Osteoblast (primary cell): ENCODE results near the gene ULK3. TPM values are rescaled to one million over a fixed set of nuclear protein-coding genes. Genes with fewer than 3 reads are reported as not detected.
A peak's percentile ranks its signal among the peaks of the same experiment; 100 is the strongest.

ENCODE experiments used
- DNase-seq: peaks from one replicate; pipeline ENCODE4 v3.0.0; 2011; ENCODE audit warnings: low spot score, mixed read lengths; ENCODE audit not compliant: insufficient read length; ENCODE audit errors: missing footprints
- H2AFZ ChIP-seq: 2 replicates; pipeline ENCODE4 v1.6.0; 2011; ENCODE audit warnings: mild to moderate bottlenecking, low read length
- H3K27ac ChIP-seq: 2 replicates; pipeline ENCODE4 v1.5.1; 2011; ENCODE audit warnings: mild to moderate bottlenecking, low read depth, low read length, moderate library complexity
- H3K27me3 ChIP-seq: 2 replicates; pipeline ENCODE4 v1.6.0; 2012; ENCODE audit warnings: mild to moderate bottlenecking, control low read depth, inconsistent platforms, low read length, moderate library complexity; ENCODE audit not compliant: insufficient read depth
- H3K36me3 ChIP-seq: 2 replicates; pipeline ENCODE4 v1.5.1; 2011; ENCODE audit warnings: mild to moderate bottlenecking, low read length, control low read depth, moderate library complexity; ENCODE audit not compliant: insufficient read depth
- H3K4me1 ChIP-seq: 2 replicates; pipeline ENCODE4 v1.5.1; 2011; ENCODE audit warnings: mild to moderate bottlenecking, low read length, control low read depth, moderate library complexity; ENCODE audit not compliant: insufficient read depth
- H3K4me2 ChIP-seq: 2 replicates; pipeline ENCODE4 v1.6.0; 2011; ENCODE audit warnings: mild to moderate bottlenecking, low read length; ENCODE audit not compliant: insufficient read depth
- H3K4me3 ChIP-seq: fragments of 200-600 bp; sonication (generic); 3 replicates; pipeline ENCODE4 v1.5.1; 2012; ENCODE audit warnings: mild to moderate bottlenecking, low read length, inconsistent platforms; ENCODE audit not compliant: insufficient read depth
- H3K79me2 ChIP-seq: 2 replicates; pipeline ENCODE4 v1.6.0; 2012; ENCODE audit warnings: mild to moderate bottlenecking, low read length, control low read depth, inconsistent platforms; ENCODE audit not compliant: insufficient read depth
- H3K9me3 ChIP-seq: 2 replicates; pipeline ENCODE4 v1.5.1; 2011; ENCODE audit warnings: low read depth, low read length, control low read depth
- H4K20me1 ChIP-seq: 2 replicates; pipeline ENCODE4 v1.6.0; 2012; ENCODE audit warnings: mild to moderate bottlenecking, low read length, control low read depth; ENCODE audit not compliant: insufficient read depth
- total RNA-seq: library from RNA; depleted of rRNA; stranded (reverse); fragments of >200 nt; gene quantifications from 2 replicates; pipeline ENCODE4 v1.2.3, GENCODE V29; 2012
- TF ChIP-seq, protein P1 (sequence below): IDR thresholded peaks from 2 replicates; pipeline ENCODE4 v1.5.1; 2011; ENCODE audit warnings: mild to moderate bottlenecking, low read depth, low read length, moderate library complexity; ENCODE audit errors: extremely low read depth

The ULK3 gene
- total RNA-seq, 1 donor, result 21.4 TPM

DNA sequence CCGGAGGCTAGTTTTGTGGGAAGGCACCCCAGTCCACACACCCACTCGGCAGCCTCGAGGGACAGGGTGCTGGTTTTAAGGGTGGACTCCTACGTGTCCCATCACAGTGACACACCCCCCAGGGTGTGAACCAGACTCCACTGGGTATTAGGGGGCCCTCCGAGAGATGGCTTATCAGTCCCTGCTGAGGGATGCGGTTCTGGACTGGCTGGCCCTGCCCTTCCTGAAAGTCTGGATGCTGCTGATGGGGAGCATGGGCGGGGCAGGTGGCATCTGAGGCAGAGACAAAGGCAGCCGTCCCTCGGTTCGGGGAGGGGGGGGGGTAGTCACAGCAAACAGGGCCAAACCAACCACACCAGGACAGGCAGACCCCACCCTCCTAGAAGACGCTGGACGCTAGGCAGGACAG lies 939 bp upstream of the ULK3 start:
- Histone ChIP-seq H3K4me3 (no peak overlapping the region), H3K27me3 (no peaks in the 10 kb centered on the region), H3K4me1 (peaks cover 11% of the 10 kb centered on the region), H3K79me2 (peaks cover 9% of the 10 kb centered on the region), H3K36me3 (peaks cover 17% of the 10 kb centered on the region), H3K9me3 (no peaks in the 10 kb centered on the region), H4K20me1 (peaks cover 9% of the 10 kb centered on the region), H3K27ac (peak overlapping the region; percentile 80), H2AFZ (no peak overlapping the region), H3K4me2 (peak overlapping the region; percentile 86)
- TF ChIP-seq, protein P1, sequence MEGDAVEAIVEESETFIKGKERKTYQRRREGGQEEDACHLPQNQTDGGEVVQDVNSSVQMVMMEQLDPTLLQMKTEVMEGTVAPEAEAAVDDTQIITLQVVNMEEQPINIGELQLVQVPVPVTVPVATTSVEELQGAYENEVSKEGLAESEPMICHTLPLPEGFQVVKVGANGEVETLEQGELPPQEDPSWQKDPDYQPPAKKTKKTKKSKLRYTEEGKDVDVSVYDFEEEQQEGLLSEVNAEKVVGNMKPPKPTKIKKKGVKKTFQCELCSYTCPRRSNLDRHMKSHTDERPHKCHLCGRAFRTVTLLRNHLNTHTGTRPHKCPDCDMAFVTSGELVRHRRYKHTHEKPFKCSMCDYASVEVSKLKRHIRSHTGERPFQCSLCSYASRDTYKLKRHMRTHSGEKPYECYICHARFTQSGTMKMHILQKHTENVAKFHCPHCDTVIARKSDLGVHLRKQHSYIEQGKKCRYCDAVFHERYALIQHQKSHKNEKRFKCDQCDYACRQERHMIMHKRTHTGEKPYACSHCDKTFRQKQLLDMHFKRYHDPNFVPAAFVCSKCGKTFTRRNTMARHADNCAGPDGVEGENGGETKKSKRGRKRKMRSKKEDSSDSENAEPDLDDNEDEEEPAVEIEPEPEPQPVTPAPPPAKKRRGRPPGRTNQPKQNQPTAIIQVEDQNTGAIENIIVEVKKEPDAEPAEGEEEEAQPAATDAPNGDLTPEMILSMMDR, result no peak
- DNase-seq, result peak; percentile 58

DNA sequence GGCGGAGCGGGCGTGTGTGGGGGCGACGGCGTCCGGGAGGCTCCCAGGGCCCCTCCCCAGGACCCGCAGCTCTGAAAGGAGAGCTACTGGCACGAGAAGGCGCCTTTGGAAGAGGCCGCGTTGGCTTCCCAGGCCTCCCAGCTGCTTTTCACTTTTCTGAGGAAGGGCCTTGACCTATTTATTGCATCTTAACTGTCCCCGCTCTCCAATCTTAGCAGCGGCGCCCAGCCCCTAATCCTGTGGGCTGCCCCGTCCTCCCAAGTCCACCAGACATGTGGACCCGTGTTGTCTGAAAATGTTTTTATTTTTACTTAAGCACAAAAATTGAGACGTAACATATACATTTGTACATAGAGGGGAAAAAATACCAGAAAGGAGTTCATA lies 481 bp upstream of the ULK3 start:
- TF ChIP-seq, protein P1, result no peak
- peaks cover 9% of the 10 kb centered on the region for H3K79me2 ChIP-seq
- peaks cover 13% of the 10 kb centered on the region for H3K36me3 ChIP-seq
- peaks cover 9% of the 10 kb centered on the region for H4K20me1 ChIP-seq
- H3K9me3 ChIP-seq, result no peaks in the 10 kb centered on the region
- peak overlapping the region; percentile 80 for H3K27ac ChIP-seq
- peak overlapping the region; percentile 85 for H3K4me3 ChIP-seq
- peaks cover 11% of the 10 kb centered on the region for H3K4me1 ChIP-seq
- no peak for DNase-seq
- H2AFZ ChIP-seq, result peak overlapping the region; percentile 92
- H3K27me3 ChIP-seq, result no peaks in the 10 kb centered on the region
- H3K4me2 ChIP-seq, result peak overlapping the region; percentile 86

DNA sequence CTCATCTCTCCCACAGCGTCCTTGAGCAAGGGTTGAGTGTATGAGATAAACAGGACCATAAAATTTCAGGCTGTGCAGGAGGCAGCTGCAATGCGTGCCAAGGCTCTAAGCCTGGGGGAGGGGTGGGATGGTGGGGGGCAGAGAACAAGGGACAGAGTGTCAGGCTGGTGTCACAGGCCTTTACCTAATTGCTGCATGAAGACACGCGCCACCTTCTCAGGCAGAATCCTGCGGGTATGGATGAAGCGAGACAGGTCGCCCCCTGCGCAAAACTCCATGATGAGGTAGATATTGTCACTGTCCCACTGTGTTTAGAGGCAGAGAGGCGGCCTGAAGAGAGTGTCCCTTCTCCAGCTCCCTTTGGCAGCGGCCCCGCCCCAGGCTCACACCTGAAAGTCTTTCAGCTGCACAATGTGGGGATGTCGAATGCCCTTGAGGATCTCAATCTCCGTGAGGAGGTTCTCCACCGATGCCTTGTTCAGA lies 1.0 kb downstream of the ULK3 start:
- peaks cover 11% of the 10 kb centered on the region for H3K4me1 ChIP-seq
- H2AFZ ChIP-seq, result no peak overlapping the region
- TF ChIP-seq, protein P1, result no peak
- H4K20me1 ChIP-seq, result peaks cover 9% of the 10 kb centered on the region
- H3K79me2 ChIP-seq, result peaks cover 9% of the 10 kb centered on the region
- H3K4me3 ChIP-seq, result peak overlapping the region; percentile 85
- peak overlapping the region; percentile 93 for H3K4me2 ChIP-seq
- no peaks in the 10 kb centered on the region for H3K36me3 ChIP-seq
- H3K27ac ChIP-seq, result no peak overlapping the region
- H3K9me3 ChIP-seq, result no peaks in the 10 kb centered on the region
- no peaks in the 10 kb centered on the region for H3K27me3 ChIP-seq
- peak; percentile 15 for DNase-seq

DNA sequence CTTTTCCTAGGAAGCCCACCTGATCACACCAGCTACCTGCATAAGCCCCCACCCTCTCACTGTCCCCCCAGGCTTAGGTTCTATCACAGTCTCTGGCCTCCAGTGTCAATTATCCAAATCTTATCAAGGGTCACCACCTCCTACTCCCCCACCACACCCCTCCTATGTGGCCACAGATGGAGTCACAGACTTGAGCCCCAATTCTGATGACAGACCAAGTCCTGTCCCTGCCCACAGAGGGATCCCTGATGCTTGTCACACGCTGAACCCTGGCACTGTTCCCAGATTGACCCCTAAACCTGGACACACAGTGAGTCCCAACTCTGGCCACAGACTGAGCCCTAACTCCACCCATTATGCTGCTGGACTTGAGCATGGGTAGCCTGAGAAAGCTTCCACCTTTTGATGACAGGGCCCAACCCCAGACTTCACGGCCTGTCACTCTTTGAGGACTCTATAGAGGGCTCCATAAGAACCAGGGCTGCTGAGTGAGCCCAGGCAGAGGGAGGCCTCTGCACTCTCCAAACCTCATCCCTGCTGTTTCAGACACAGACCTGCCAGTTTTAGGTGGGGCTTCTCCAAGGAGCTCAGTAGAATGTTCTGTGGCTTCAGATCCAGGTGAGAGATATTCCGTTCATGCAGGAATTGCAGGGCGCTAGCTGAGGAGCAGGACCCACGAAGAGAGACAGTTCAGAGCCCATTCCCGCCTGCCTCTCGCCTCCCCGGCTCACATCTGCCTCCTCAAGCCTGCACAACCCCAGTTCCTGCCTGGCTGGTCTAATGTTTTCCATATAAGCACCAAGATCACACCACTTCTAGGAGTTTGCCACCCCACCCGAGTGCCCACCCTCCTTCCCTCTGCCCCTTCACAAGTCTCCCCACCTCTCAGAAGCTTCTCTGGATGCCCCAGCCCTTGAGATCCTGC lies 1.8 kb downstream of the ULK3 start:
- Histone ChIP-seq H3K27me3 (no peaks in the 10 kb centered on the region), H3K4me2 (no peak overlapping the region)

More for the DNA sequence above, 1.8 kb downstream of the ULK3 start:
- Histone ChIP-seq H3K4me3 (no peak overlapping the region), H3K4me1 (peaks cover 11% of the 10 kb centered on the region), H3K27ac (no peak overlapping the region), H4K20me1 (peaks cover 9% of the 10 kb centered on the region), H3K9me3 (no peaks in the 10 kb centered on the region), H3K79me2 (peaks cover 9% of the 10 kb centered on the region), H2AFZ (no peak overlapping the region), H3K36me3 (peaks cover 2% of the 10 kb centered on the region)
- peak; percentile 72 for DNase-seq
- TF ChIP-seq, protein P1, result no peak
